Psoas muscle (tissue), 8 donors: ENCODE data around the gene FOXK2. TPM values are rescaled to one million over a fixed set of nuclear protein-coding genes. Genes with fewer than 3 reads are reported as not detected.

Experiments used
- ATAC-seq, 4 donors: fragments of 200-7000 bp; cut with Tn5 transposase; one replicate each; pipeline ENCODE4 v1.9.1; 2020; ENCODE audit warnings: moderate library complexity in 3 of 4, mild to moderate bottlenecking in 2 of 4
- DNase-seq, 2 donors: peaks; one replicate each; pipeline ENCODE4 v3.0.0-alpha.2; 2020
- H3K27ac ChIP-seq: fragments of 200-600 bp; one replicate; pipeline ENCODE4 v1.8.0; 2022
- H3K27me3 ChIP-seq, 3 donors: fragments of 200-600 bp in 1 of 3; one replicate each; pipeline versions ENCODE4 v1.6.1 to v1.8.0; 2013 to 2022; ENCODE audit warnings: low read length in 2 of 3, mild to moderate bottlenecking in 2 of 3, moderate library complexity in 1 of 3; ENCODE audit not compliant: insufficient read depth in 3 of 3
- H3K36me3 ChIP-seq, 2 donors: fragments of 200-600 bp in 1 of 2; one replicate each; pipeline versions ENCODE4 v1.6.1 to v1.8.0; 2013 to 2022; ENCODE audit warnings: low read depth in 1 of 2, mild to moderate bottlenecking in 1 of 2, moderate library complexity in 1 of 2; ENCODE audit not compliant: insufficient read depth in 1 of 2
- H3K4me1 ChIP-seq: fragments of 200-600 bp; one replicate; pipeline ENCODE4 v1.8.0; 2022
- H3K4me3 ChIP-seq: fragments of 200-600 bp; one replicate; pipeline ENCODE4 v1.8.0; 2022; ENCODE audit warnings: mild to moderate bottlenecking
- H3K9me3 ChIP-seq: fragments of 200-600 bp; one replicate; pipeline ENCODE4 v1.8.0; 2022
- WGBS, 3 donors: extraction: QIAGEN DNeasy Blood & Tissue Kit; methylation state at CpG; one replicate each; pipeline versions ENCODE4 v1.1.6 to v1.1.7; 2013; 5-methylcytosine and 5-hydroxymethylcytosine counted together
- intact Hi-C, 2 donors: fragments of 100-400 bp; cut with DNase I; formaldehyde crosslinking; loops; one replicate each; pipeline versions ENCODE4 v1.11.0 to v1.14.2; 2022
- polyA plus RNA-seq, 3 donors: library from polyadenylated mRNA; stranded (reverse); fragments of 200-250 nt; gene quantifications; one replicate each; pipeline ENCODE4 v1.2.3, GENCODE V29; 2013
- total RNA-seq, 4 donors: library from RNA; stranded (reverse); fragmentation: NEBNext Ultra II Directional in 2 of 4; extraction: Animal tissue kit (Norgen Biotek cat#: 25700) in 2 of 4; gene quantifications; one replicate each; pipeline versions ENCODE4 v1.2.1 to v1.2.4, GENCODE V29; 2021 to 2023
- TF ChIP-seq, protein P1 (sequence below): fragments of 200-600 bp; IDR thresholded peaks from one replicate; pipeline ENCODE4 v1.8.0; 2022; ENCODE audit warnings: antibody characterized with exemption
- donor health status: healthy with polysubstance abuse.
- donor health status: DM: no; HTN: no; CAD: no; lungs with moderate emphysema.
- donor health status: Bipolar disorder and iron deficiency.
- donor health status: healthy.
- donor health status: DM: yes; HTN: yes; CAD: no.
- donor health status: DM: no; HTN: no; CAD: no.
- donor health status: DM: no; HTN: no; CAD: no.
- donor health status: DM: yes; HTN: yes; CAD: no.

FOXK2 gene
- total and polyA plus RNA-seq, 7 donors: 38.9 to 96.4 (median 63.8) TPM

DNA sequence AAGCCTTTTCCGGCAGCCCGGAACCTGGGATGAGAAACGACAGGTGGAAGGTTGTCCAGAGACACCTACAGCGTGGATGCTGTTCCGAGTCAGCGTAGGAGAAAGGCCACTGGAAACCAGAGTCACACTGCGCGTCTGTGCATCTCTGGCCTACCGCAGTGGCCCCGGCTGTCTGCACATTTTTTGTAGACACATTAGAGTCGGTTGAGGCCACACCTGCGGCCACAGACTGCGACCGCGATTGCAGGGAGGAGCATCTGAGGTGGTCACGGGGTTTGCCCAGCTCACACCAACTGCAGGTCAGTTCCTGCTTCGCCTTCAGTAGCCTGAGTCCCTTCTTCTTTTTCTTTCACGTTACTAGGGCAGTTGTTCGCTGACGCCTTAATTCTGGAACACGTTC is 76.4 kb downstream of the FOXK2 start:
- TF ChIP-seq, protein P1, sequence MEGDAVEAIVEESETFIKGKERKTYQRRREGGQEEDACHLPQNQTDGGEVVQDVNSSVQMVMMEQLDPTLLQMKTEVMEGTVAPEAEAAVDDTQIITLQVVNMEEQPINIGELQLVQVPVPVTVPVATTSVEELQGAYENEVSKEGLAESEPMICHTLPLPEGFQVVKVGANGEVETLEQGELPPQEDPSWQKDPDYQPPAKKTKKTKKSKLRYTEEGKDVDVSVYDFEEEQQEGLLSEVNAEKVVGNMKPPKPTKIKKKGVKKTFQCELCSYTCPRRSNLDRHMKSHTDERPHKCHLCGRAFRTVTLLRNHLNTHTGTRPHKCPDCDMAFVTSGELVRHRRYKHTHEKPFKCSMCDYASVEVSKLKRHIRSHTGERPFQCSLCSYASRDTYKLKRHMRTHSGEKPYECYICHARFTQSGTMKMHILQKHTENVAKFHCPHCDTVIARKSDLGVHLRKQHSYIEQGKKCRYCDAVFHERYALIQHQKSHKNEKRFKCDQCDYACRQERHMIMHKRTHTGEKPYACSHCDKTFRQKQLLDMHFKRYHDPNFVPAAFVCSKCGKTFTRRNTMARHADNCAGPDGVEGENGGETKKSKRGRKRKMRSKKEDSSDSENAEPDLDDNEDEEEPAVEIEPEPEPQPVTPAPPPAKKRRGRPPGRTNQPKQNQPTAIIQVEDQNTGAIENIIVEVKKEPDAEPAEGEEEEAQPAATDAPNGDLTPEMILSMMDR: no peak
- Histone ChIP-seq H3K36me3 (peaks cover 0 to 46% of the 10 kb centered on the region in 2 donors), H3K4me3 (no peak overlapping the region), H3K27ac (no peak overlapping the region), H3K4me1 (peaks cover 35% of the 10 kb centered on the region), H3K27me3 (no peaks in the 10 kb centered on the region), H3K9me3 (no peaks in the 10 kb centered on the region)
- WGBS, 3 donors: 90 to 93% (median 91%) methylated on average over 21 of the region's 21 CpGs
- intact Hi-C loops: no loop called here
- no peak for DNase-seq
- ATAC-seq: no peak

GRCh38 chr17:82596296-82596695 is 76.8 kb downstream of the FOXK2 start:
- DNase-seq (no peak), ATAC-seq (no peak)
- WGBS, 3 donors: 80 to 90% (median 84%) methylated on average over 16 of the region's 16 CpGs
- Histone ChIP-seq H3K4me1 (peaks cover 33% of the 10 kb centered on the region), H3K4me3 (no peak overlapping the region), H3K9me3 (no peaks in the 10 kb centered on the region), H3K36me3 (peaks cover 0 to 50% of the 10 kb centered on the region in 2 donors), H3K27me3 (no peaks in the 10 kb centered on the region), H3K27ac (no peak overlapping the region)
- TF ChIP-seq, protein P1: no peak
- intact Hi-C loops: no loop called here

- TF ChIP-seq, protein P1: no peak
- DNase-seq (no peak), ATAC-seq (no peak)
- no peak overlapping the region for H3K27ac ChIP-seq
- 86 to 91% (median 87%) methylated on average over 33 of the region's 33 CpGs for WGBS, 3 donors
- H3K9me3 ChIP-seq: no peaks in the 10 kb centered on the region
- H3K27me3 ChIP-seq: no peaks in the 10 kb centered on the region
- H3K4me3 ChIP-seq: no peak overlapping the region
- H3K36me3 ChIP-seq: peaks cover 0 to 58% of the 10 kb centered on the region in 2 donors
- intact Hi-C loops: no loop called here
- peaks cover 28% of the 10 kb centered on the region for H3K4me1 ChIP-seq
Measured at GRCh38 chr17:82596837-82597672, 77.5 kb downstream of the FOXK2 start.

DNA sequence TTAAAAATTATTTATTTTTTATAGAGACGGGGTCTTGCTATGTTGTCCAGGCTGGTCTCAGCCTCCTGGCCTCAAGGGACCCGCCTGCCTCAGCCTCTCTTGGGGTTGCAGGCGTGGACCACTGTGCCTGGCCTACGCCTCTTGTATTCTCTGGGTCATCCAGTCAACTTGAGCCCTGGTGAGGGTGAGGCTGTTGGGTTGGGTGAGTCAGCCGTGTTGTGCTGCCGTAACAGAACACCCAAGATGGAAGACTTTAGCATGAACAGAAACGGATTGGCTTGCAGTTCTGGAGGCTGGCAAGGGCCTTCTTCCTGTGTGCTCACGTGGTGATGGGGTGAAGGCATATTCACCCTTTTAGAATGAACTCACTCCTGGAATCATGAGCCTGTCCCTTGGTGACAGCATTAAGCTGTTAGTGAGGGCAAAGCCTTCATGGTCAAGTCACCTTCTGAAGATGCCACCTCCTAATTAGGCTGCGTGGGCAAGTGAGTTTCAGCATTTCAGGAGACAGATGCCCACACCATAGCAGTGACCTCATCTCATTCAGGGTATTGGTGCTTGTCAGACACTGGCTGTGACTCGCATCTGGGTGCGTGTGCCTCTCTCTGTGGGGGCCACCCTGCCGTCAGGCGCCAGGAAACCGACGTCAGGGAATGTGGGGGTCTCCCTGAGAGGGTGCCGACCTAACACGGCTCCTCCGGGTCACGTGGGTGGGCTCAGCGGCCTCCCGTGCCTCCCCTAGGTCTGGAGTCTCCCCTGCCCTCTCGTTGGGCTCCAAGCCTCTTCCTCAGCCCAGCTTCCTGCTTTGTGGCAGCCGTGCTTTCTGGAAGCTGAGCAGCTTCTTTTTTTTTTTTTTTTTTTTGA is 79.0 kb downstream of the FOXK2 start:
- Histone ChIP-seq H3K4me1 (peaks cover 16% of the 10 kb centered on the region), H3K9me3 (no peaks in the 10 kb centered on the region), H3K27ac (peak overlapping the region; percentile 66), H3K36me3 (peaks cover 0 to 72% of the 10 kb centered on the region in 2 donors), H3K27me3 (no peaks in the 10 kb centered on the region), H3K4me3 (no peak overlapping the region)
- ATAC-seq (peak; percentile 69 to 73 (median 70)), DNase-seq (no peak)
- WGBS, 3 donors: 73 to 80% (median 77%) methylated on average over 23 of the region's 23 CpGs
- TF ChIP-seq, protein P1: no peak
- intact Hi-C loops: no loop called here
